Subcutaneous adipose tissue (tissue), 4 donors: ENCODE results near the gene BZW1. TPM values are rescaled to one million over a fixed set of nuclear protein-coding genes. Genes with fewer than 3 reads are reported as not detected.

Source experiments
- total RNA-seq, 4 donors: library from RNA; depleted of rRNA; stranded (reverse); fragments of >200 nt; gene quantifications; one replicate each; pipeline ENCODE4 v1.1.0, GENCODE V29; 2016
- TF ChIP-seq, protein P1 (sequence below): fragments of 450-650 bp; IDR thresholded peaks from one replicate; pipeline ENCODE4 v1.5.1; 2016; ENCODE audit warnings: low read depth, mild to moderate bottlenecking, control low read depth, antibody characterized with exemption, moderate library complexity

The BZW1 gene
- total RNA-seq, 4 donors from 2014 or later = 168 to 529 (median 350) TPM

DNA sequence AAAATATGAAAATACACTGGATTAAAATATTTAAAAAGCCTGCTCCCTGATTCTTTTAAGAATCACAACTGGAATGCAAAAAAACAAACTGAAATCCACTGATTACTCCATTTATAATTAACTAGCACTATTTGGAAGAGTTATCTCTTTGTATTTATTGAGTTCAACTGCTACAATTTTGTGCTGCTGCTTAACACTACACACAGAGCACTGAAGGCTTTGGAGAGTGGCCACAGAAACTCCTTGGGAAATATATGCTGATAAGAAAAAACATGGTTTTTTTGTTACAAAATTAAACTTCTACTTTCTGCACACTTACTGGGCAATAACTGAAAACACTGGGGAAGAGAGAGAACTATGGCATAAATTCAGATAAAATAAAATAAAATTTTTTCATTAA, 19.8 kb upstream of the BZW1 start:
- TF ChIP-seq, protein P1, sequence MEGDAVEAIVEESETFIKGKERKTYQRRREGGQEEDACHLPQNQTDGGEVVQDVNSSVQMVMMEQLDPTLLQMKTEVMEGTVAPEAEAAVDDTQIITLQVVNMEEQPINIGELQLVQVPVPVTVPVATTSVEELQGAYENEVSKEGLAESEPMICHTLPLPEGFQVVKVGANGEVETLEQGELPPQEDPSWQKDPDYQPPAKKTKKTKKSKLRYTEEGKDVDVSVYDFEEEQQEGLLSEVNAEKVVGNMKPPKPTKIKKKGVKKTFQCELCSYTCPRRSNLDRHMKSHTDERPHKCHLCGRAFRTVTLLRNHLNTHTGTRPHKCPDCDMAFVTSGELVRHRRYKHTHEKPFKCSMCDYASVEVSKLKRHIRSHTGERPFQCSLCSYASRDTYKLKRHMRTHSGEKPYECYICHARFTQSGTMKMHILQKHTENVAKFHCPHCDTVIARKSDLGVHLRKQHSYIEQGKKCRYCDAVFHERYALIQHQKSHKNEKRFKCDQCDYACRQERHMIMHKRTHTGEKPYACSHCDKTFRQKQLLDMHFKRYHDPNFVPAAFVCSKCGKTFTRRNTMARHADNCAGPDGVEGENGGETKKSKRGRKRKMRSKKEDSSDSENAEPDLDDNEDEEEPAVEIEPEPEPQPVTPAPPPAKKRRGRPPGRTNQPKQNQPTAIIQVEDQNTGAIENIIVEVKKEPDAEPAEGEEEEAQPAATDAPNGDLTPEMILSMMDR = no peak

- TF ChIP-seq, protein P1 = no peak
Observed at GRCh38 chr2:200794143-200794542, 17.6 kb upstream of the BZW1 start.

- TF ChIP-seq, protein P1 = no peak
Observed at GRCh38 chr2:200795028-200795440, 16.7 kb upstream of the BZW1 start.

DNA sequence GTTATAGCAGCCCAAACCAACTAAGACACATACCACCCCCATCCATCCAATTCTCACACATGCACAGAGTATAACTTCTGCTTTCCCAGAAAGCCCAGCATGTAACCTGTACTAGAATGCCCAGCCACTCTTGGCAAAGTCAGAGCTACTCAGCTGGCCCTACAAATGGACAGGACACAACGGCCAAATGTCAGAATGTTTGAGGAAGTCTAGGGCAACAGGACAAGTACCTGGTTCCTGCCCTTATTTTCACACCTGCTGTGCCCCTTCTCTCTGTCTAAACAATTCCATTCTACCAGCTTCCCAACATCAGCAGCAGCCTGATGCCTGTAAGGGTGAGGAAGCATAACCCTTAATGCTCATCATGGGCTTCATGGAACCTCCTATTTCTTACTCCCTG, 15.1 kb upstream of the BZW1 start:
- TF ChIP-seq, protein P1 = no peak

GRCh38 chr2:200797242-200797770, 14.4 kb upstream of the BZW1 start:
- TF ChIP-seq, protein P1 = no peak

DNA sequence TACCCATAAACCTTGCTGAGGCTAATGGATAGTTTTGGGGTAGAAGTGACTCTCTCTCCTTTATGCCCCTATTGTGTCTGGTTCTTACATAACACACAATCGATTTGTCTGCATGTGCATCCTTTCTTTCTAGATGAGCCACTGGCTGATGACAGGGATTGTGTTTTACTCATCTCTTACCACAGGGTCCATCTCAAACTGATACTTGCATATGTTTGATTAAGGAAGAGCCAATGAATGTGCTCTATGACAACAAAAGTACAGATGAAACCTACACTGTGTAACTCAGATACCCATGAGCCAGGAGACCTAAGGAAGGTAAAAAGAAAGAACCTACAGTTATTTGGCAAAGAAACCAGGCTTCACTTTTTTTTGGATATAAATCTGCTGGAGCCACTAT, 13.2 kb upstream of the BZW1 start:
- TF ChIP-seq, protein P1 = no peak

DNA sequence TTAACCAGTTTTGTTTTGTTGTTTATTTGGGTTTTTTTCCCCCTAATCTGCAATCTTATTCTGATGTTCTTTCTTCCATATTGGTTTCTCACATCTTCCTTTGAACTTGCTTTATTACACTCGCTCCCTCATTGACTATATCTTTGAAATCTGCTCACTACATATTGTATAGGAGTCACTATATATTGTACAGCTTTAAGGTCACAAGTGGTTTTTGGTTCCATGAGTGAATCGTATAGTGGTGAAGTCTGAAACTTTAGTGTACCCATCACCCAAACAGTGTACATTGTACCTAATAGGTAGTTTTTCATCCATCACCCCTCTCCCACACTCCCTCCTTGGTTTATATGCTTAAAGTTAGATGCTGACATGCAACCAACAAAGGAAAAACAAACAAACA, 11.3 kb upstream of the BZW1 start:
- TF ChIP-seq, protein P1 = no peak
